SK-N-SH (cell line): ENCODE results near the gene MUC2. TPM values are rescaled to one million over a fixed set of nuclear protein-coding genes. Genes with fewer than 3 reads are reported as not detected.

Experiments used
- CTCF ChIA-PET: fragments of 300-600, 350-600 bp; formaldehyde crosslinking; extraction: SDS; loops from one replicate; lab custom pipeline; 2021; lab: Yijun Ruan, JAX
- POLR2A ChIA-PET: fragments of 350-600 bp; sonication (Branson Sonifier 250); formaldehyde crosslinking; extraction: SDS; loops from one replicate; lab custom pipeline; 2020; ENCODE audit warnings: antibody characterized with exemption, inconsistent platforms; lab: Yijun Ruan, JAX
- DNase-seq: peaks from one replicate; pipeline ENCODE4 v3.0.0; 2012
- H2AFZ ChIP-seq: fragments of 200-600 bp; sonication (generic); 2 replicates; pipeline ENCODE4 v1.8.1; 2016; ENCODE audit warnings: antibody characterized with exemption, mild to moderate bottlenecking, low read depth
- H3F3A ChIP-seq: fragments of 200-600 bp; sonication (generic); replicated peaks from 2 replicates; pipeline ENCODE3; 2016; ENCODE audit warnings: antibody characterized with exemption, mild to moderate bottlenecking; ENCODE audit not compliant: insufficient read depth
- H3K27ac ChIP-seq, 2 experiments: fragments of 200-500 bp in 1 of 2; fragments of 200-600 bp in 1 of 2; sonication (Bioruptor generic) in 1 of 2; sonication (generic), shearing (Covaris generic) in 1 of 2; 2 replicates each; pipeline versions ENCODE4 v1.5.1 to v1.6.1; 2014 to 2016; ENCODE audit warnings: low read depth in 2 of 2, inconsistent platforms in 1 of 2, low read length in 1 of 2, mild to moderate bottlenecking in 1 of 2, mixed read lengths in 1 of 2
- H3K27me3 ChIP-seq: fragments of 200-600 bp; sonication (generic), shearing (Covaris generic); 2 replicates; pipeline ENCODE4 v1.6.1; 2016; ENCODE audit warnings: mixed run types; ENCODE audit not compliant: insufficient read depth
- H3K36me3 ChIP-seq, 2 experiments: fragments of 200-500 bp in 1 of 2; fragments of 200-600 bp in 1 of 2; sonication (Bioruptor generic) in 1 of 2; sonication (generic) in 1 of 2; replicated peaks in 1 of 2; 2 replicates each; pipeline versions ENCODE3 to v1.5.1; 2014 to 2016; ENCODE audit warnings: low read length in 1 of 2, mild to moderate bottlenecking in 1 of 2; ENCODE audit not compliant: insufficient read depth in 2 of 2, control insufficient read depth in 1 of 2
- H3K4me1 ChIP-seq, 2 experiments: fragments of 200-500 bp in 1 of 2; fragments of 200-600 bp in 1 of 2; sonication (Bioruptor generic) in 1 of 2; sonication (generic), shearing (Covaris generic) in 1 of 2; 2 replicates each; pipeline versions ENCODE4 v1.5.1 to v1.6.1; 2014 to 2016; ENCODE audit warnings: low read depth in 1 of 2, low read length in 1 of 2, mixed run types in 1 of 2; ENCODE audit not compliant: insufficient read depth in 2 of 2, control insufficient read depth in 1 of 2
- H3K4me2 ChIP-seq: fragments of 200-600 bp; sonication (generic), shearing (Covaris generic); 2 replicates; pipeline ENCODE4 v1.6.1; 2017; ENCODE audit warnings: mixed run types
- H3K4me3 ChIP-seq, 2 experiments: fragments of 200-500 bp in 1 of 2; fragments of 200-600 bp in 1 of 2; sonication (Bioruptor generic) in 1 of 2; sonication (generic), shearing (Covaris generic) in 1 of 2; 2 replicates each; pipeline versions ENCODE4 v1.5.1 to v1.8.1; 2014 to 2016; ENCODE audit warnings: low read depth in 2 of 2, inconsistent platforms in 1 of 2, low read length in 1 of 2, mild to moderate bottlenecking in 1 of 2, mixed read lengths in 1 of 2, moderate library complexity in 1 of 2
- H3K79me2 ChIP-seq: fragments of 200-600 bp; sonication (generic); 2 replicates; pipeline ENCODE4 v1.8.1; 2017; ENCODE audit warnings: mild to moderate bottlenecking; ENCODE audit not compliant: insufficient read depth
- H3K9ac ChIP-seq: fragments of 200-600 bp; sonication (generic); 2 replicates; pipeline ENCODE4 v1.6.1; 2017; ENCODE audit warnings: mixed run types
- H3K9me2 ChIP-seq: fragments of 200-600 bp; sonication (generic); 2 replicates; pipeline ENCODE4 v1.6.1; 2017; ENCODE audit warnings: mixed run types
- H3K9me3 ChIP-seq: fragments of 200-600 bp; sonication (generic); 2 replicates; pipeline ENCODE4 v1.6.1; 2017; ENCODE audit warnings: mixed run types, mild to moderate bottlenecking, moderate library complexity
- H4K20me1 ChIP-seq: fragments of 200-600 bp; sonication (generic); 2 replicates; pipeline ENCODE4 v1.6.1; 2017; ENCODE audit warnings: mild to moderate bottlenecking, mixed run types; ENCODE audit not compliant: insufficient read depth
- CTCF ChIP-seq: fragments of 200-600 bp; sonication (generic); IDR thresholded peaks from 2 replicates; pipeline ENCODE4 v1.6.1; 2017; ENCODE audit warnings: antibody characterized with exemption, mild to moderate bottlenecking, moderate library complexity
- ELF1 ChIP-seq: IDR thresholded peaks from 2 replicates; pipeline ENCODE4 v1.4.0; 2012
- EZH2phosphoT487 ChIP-seq: fragments of 200-600 bp; sonication (generic); IDR thresholded peaks from 2 replicates; pipeline ENCODE4 v1.6.1; 2017; ENCODE audit warnings: low read depth, mixed run types, mild to moderate bottlenecking, antibody characterized with exemption, moderate library complexity, borderline replicate concordance
- FOXM1 ChIP-seq: IDR thresholded peaks from 2 replicates; pipeline ENCODE4 v1.4.0; 2012; ENCODE audit warnings: low read depth, mild to moderate bottlenecking
- GABPA ChIP-seq: IDR thresholded peaks from 2 replicates; pipeline ENCODE4 v1.4.0; 2012; ENCODE audit warnings: low read depth, mild to moderate bottlenecking
- MAX ChIP-seq: IDR thresholded peaks from 2 replicates; pipeline ENCODE4 v1.4.0; 2012; ENCODE audit warnings: low read depth
- NFIC ChIP-seq: IDR thresholded peaks from 2 replicates; pipeline ENCODE4 v1.4.0; 2012; ENCODE audit warnings: borderline replicate concordance
- RCOR1 ChIP-seq: fragments of 150-350 bp; IDR thresholded peaks from 2 replicates; pipeline ENCODE4 v1.6.1; 2017; ENCODE audit warnings: antibody characterized with exemption, low read length
- SIN3A ChIP-seq: IDR thresholded peaks from 2 replicates; pipeline ENCODE4 v1.6.1; 2012; ENCODE audit warnings: low read depth, mild to moderate bottlenecking, low read length, moderate library complexity, borderline replicate concordance
- SMC3 ChIP-seq: IDR thresholded peaks from 2 replicates; pipeline ENCODE4 v1.6.1; 2012; ENCODE audit warnings: low read depth, low read length, improper control_type of control experiment
- TCF12 ChIP-seq: IDR thresholded peaks from 2 replicates; pipeline ENCODE4 v1.4.0; 2012
- TEAD4 ChIP-seq: IDR thresholded peaks from 2 replicates; pipeline ENCODE4 v1.4.0; 2012; ENCODE audit warnings: mild to moderate bottlenecking, borderline replicate concordance; ENCODE audit not compliant: insufficient read depth
- USF1 ChIP-seq: IDR thresholded peaks from 2 replicates; pipeline ENCODE4 v1.4.0; 2012; ENCODE audit warnings: low read depth, borderline replicate concordance
- USF2 ChIP-seq: fragments of 150-350 bp; IDR thresholded peaks from 2 replicates; pipeline ENCODE4 v1.6.1; 2017; ENCODE audit warnings: antibody characterized with exemption, low read length, low read depth, borderline replicate concordance
- YY1 ChIP-seq: IDR thresholded peaks from 2 replicates; pipeline ENCODE4 v1.4.0; 2012; ENCODE audit warnings: low read depth, mild to moderate bottlenecking
- ZBTB33 ChIP-seq: IDR thresholded peaks from 2 replicates; pipeline ENCODE4 v1.4.0; 2012; ENCODE audit warnings: low read depth, borderline replicate concordance
- WGBS: methylation state at CpG from one replicate; pipeline ENCODE4 v1.1.6; 2017; ENCODE audit warnings: low lambda C conversion rate; 5-methylcytosine and 5-hydroxymethylcytosine counted together
- polyA plus RNA-seq, 3 experiments: library from polyadenylated mRNA; depleted of rRNA; stranded (reverse); fragments of >200 nt; gene quantifications; 2 replicates each; pipeline ENCODE4 v1.2.3, GENCODE V29; 2012

MUC2 gene
- polyA plus RNA-seq, 1 of the 3 experiments (the other 2 are of a cell fraction), result not detected

GRCh38 chr11:1052133-1053011, 22.3 kb upstream of the MUC2 start:
- no peaks in the 10 kb centered on the region for H3K79me2 ChIP-seq
- no peaks in the 10 kb centered on the region; the same call in 1 of the 2 replicates for H3K27me3 ChIP-seq
- no peak overlapping the region for H2AFZ ChIP-seq
- CTCF ChIA-PET, result interaction anchor here (0.7 to 3.4 kb wide), 26 partner anchors 11 to 1396 kb away, joined by 3 to 70 read pairs (median 6); partner anchors contain the start of genes AP2A2, MUC2, MUC6 and POLR2L
- no peaks in the 10 kb centered on the region for H3K9me3 ChIP-seq
- 93% methylated on average over 11 of the region's 25 CpGs for WGBS
- H3K36me3 ChIP-seq, result no peaks in the 10 kb centered on the region
- no peak overlapping the region for H3K9ac ChIP-seq
- H3K27ac ChIP-seq, result no peak overlapping the region
- no peak overlapping the region for H3K4me3 ChIP-seq
- DNase-seq, result peak; percentile 34
- no peak for TF ChIP-seq SIN3A
- TF ChIP-seq USF2, result no peak
- TF ChIP-seq NFIC, result no peak
- TF ChIP-seq, all 33 proteins: peak for 0
- H3F3A ChIP-seq, result no peaks in the 10 kb centered on the region
- H4K20me1 ChIP-seq, result no peaks in the 10 kb centered on the region
- H3K4me1 ChIP-seq, result peaks cover 0 to 22% of the 10 kb centered on the region in 2 experiments; a peak in 1 of 4 replicates
- H3K9me2 ChIP-seq, result no peaks in the 10 kb centered on the region
- POLR2A ChIA-PET, result interaction anchor here (1.1 kb wide), 1 partner anchor 204 kb away, joined by 3 read pairs; no protein-coding TSS in a partner anchor
- H3K4me2 ChIP-seq, result no peak overlapping the region

GRCh38 chr11:1053121-1053901, 21.4 kb upstream of the MUC2 start:
- no peaks in the 10 kb centered on the region for H3K9me3 ChIP-seq
- POLR2A ChIA-PET, result no interaction called here
- no peaks in the 10 kb centered on the region for H3K79me2 ChIP-seq
- no peak overlapping the region for H3K4me2 ChIP-seq
- CTCF ChIA-PET, result interaction anchor here (0.7 to 3.4 kb wide), 6 partner anchors 22 to 1395 kb away, joined by 3 to 28 read pairs (median 4); partner anchors contain the start of gene MUC2
- no peaks in the 10 kb centered on the region for H3K27me3 ChIP-seq
- H3K9ac ChIP-seq, result no peak overlapping the region
- peak; percentile 55 for DNase-seq
- H3K36me3 ChIP-seq, result no peaks in the 10 kb centered on the region
- no peak overlapping the region for H3K4me3 ChIP-seq
- H2AFZ ChIP-seq, result no peak overlapping the region
- WGBS, result 60% methylated on average over 11 of the region's 25 CpGs
- no peaks in the 10 kb centered on the region for H3F3A ChIP-seq
- no peaks in the 10 kb centered on the region for H4K20me1 ChIP-seq
- H3K9me2 ChIP-seq, result no peaks in the 10 kb centered on the region
- H3K4me1 ChIP-seq, result peaks cover 0 to 22% of the 10 kb centered on the region in 2 experiments; a peak in 1 of 4 replicates
- H3K27ac ChIP-seq, result peak overlapping the region in 1 of 2 experiments; percentile 20; a peak in 1 of 4 replicates
- no peak for TF ChIP-seq ZBTB33
- no peak for TF ChIP-seq SIN3A
- no peak for TF ChIP-seq MAX
- TF ChIP-seq SMC3, result no peak
- no peak for TF ChIP-seq ELF1
- TF ChIP-seq YY1, result no peak
- no peak for TF ChIP-seq TEAD4
- TF ChIP-seq GABPA, result no peak
- TF ChIP-seq CTCF, result no peak
- no peak for TF ChIP-seq FOXM1
- no peak for TF ChIP-seq USF2
- TF ChIP-seq USF1, result no peak
- no peak for TF ChIP-seq EZH2phosphoT487
- no peak for TF ChIP-seq RCOR1
- no peak for TF ChIP-seq TCF12
